Measurements from ENCODE around the gene MAP4K4. TPM values are rescaled to one million over a fixed set of nuclear protein-coding genes. Genes with fewer than 3 reads are reported as not detected.
A peak's percentile ranks its signal among the peaks of the same experiment; 100 is the strongest.

Gene MAP4K4
- total and polyA plus RNA-seq, 2 of the 13 experiments (the other 11 are each of a cell fraction or from before 2014, with no cell fraction given): 105 to 264 TPM

DNA sequence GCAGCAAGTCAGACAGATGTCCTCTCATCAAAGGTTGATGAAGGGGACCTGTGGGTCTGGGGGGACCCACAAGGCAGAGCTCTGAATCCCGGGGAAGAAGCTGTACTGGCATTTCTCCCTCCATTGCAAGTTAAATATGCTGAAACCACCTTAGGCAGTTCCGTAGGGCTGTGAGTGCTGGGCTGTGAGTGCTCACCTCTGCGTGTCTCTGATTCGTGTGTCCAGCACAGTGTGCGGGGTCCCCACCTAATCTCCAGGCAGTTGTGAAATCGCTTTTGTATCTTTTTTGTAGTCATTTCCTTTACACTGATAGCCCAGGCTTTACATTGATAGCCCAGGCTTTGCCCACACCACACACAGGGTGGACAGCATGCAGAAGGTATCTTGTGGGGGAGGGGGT is 80.6 kb downstream of the MAP4K4 start:
- intact Hi-C loops (cut with micrococcal nuclease; ENCODE audit: unreplicated experiment): no loop called here
- TF ChIP-seq ZNF768 (CRISPR knock-in tag; IDR thresholded peaks at IDR 0.05) (peak; percentile 94), AGO2 (optimal IDR thresholded peaks at IDR 0.05; ENCODE audit: low read depth, low read length) (peak; percentile 21)
- TF ChIP-seq, protein P1, sequence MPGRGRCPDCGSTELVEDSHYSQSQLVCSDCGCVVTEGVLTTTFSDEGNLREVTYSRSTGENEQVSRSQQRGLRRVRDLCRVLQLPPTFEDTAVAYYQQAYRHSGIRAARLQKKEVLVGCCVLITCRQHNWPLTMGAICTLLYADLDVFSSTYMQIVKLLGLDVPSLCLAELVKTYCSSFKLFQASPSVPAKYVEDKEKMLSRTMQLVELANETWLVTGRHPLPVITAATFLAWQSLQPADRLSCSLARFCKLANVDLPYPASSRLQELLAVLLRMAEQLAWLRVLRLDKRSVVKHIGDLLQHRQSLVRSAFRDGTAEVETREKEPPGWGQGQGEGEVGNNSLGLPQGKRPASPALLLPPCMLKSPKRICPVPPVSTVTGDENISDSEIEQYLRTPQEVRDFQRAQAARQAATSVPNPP (CRISPR knock-in tag; IDR thresholded peaks at IDR 0.05): no peak
- TF ChIP-seq, protein P2, sequence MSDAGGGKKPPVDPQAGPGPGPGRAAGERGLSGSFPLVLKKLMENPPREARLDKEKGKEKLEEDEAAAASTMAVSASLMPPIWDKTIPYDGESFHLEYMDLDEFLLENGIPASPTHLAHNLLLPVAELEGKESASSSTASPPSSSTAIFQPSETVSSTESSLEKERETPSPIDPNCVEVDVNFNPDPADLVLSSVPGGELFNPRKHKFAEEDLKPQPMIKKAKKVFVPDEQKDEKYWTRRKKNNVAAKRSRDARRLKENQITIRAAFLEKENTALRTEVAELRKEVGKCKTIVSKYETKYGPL (CRISPR knock-in tag; IDR thresholded peaks at IDR 0.05): no peak
- Histone ChIP-seq H2AFZ (ENCODE audit: low read length) (no peak overlapping the region), H3K9ac (ENCODE audit: insufficient read depth, low read depth, low read length) (no peak overlapping the region), H3K4me1 (ENCODE audit: insufficient read depth, low read length) (peaks cover 98% of the 10 kb centered on the region), H3K27ac (ENCODE audit: extremely low read length, insufficient read depth, low read length) (no peak overlapping the region), H3K79me2 (ENCODE audit: insufficient read depth, low read length) (peaks cover 100% of the 10 kb centered on the region), H4K20me1 (ENCODE audit: insufficient read depth, low read length) (peaks cover 87% of the 10 kb centered on the region), H3K4me3 (replicated peaks in 1 of 3; ENCODE audit: insufficient read depth in 1 of 3, low read depth in 2 of 3, low read length in 3 of 3) (no peak overlapping the region), H3K4me2 (ENCODE audit: low read depth, low read length) (no peak overlapping the region), H3K27me3 (ENCODE audit: control insufficient read depth in 1 of 2, insufficient read depth in 2 of 2, low read length in 2 of 2) (no peaks in the 10 kb centered on the region), H3K9me3 (ENCODE audit: low read length) (no peaks in the 10 kb centered on the region), H3K36me3 (replicated peaks in 1 of 2; ENCODE audit: control insufficient read depth in 1 of 2, insufficient read depth in 2 of 2, low read length in 2 of 2) (peaks cover 2 to 12% of the 10 kb centered on the region in 2 experiments; a peak in 3 of 5 replicates)
- FAIRE-seq (no peak), DNase-seq (ENCODE audit: low spot score) (no peak), ATAC-seq (no peak; the same call in 2 of the 3 replicates)
- WGBS (ENCODE audit: low lambda C conversion rate): 93% methylated on average over 6 of the region's 6 CpGs
- BruUV-seq (replicated peaks): no TSS peak
- CTCF ChIA-PET (ENCODE audit: low intra/inter-chr PET ratio, low total read pairs): no interaction called here
- POLR2A ChIA-PET: interaction anchor here (1.6 kb wide), 1 partner anchor 11 kb away, joined by 4 read pairs; no protein-coding TSS in a partner anchor
- in situ Hi-C loops (cut with HindIII; ENCODE audit: extremely low pct_ligation_motif_present, low pct_unique_long_range_greater_than_20kb): no loop called here

- H3K4me1 ChIP-seq (ENCODE audit: insufficient read depth, low read length): peaks cover 96% of the 10 kb centered on the region
- BruUV-seq (replicated peaks): no TSS peak
- H3K36me3 ChIP-seq (replicated peaks in 1 of 2; ENCODE audit: control insufficient read depth in 1 of 2, insufficient read depth in 2 of 2, low read length in 2 of 2): peaks cover 6 to 18% of the 10 kb centered on the region in 2 experiments; a peak in 4 of 5 replicates
- peaks cover 90% of the 10 kb centered on the region for H4K20me1 ChIP-seq (ENCODE audit: insufficient read depth, low read length)
- DNase-seq (ENCODE audit: low spot score): no peak
- H3K4me3 ChIP-seq (replicated peaks in 1 of 3; ENCODE audit: insufficient read depth in 1 of 3, low read depth in 2 of 3, low read length in 3 of 3): no peak overlapping the region
- no peak for FAIRE-seq
- POLR2A ChIA-PET: interaction anchor here (1.6 kb wide), 1 partner anchor 12 kb away, joined by 4 read pairs; no protein-coding TSS in a partner anchor
- no peaks in the 10 kb centered on the region for H3K27me3 ChIP-seq (ENCODE audit: control insufficient read depth in 1 of 2, insufficient read depth in 2 of 2, low read length in 2 of 2)
- ATAC-seq: no peak
- no peak overlapping the region for H3K27ac ChIP-seq (ENCODE audit: extremely low read length, insufficient read depth, low read length)
- in situ Hi-C loops (cut with HindIII; ENCODE audit: extremely low pct_ligation_motif_present, low pct_unique_long_range_greater_than_20kb) (no loop called here), intact Hi-C loops (cut with micrococcal nuclease; ENCODE audit: unreplicated experiment) (no loop called here)
- CTCF ChIA-PET (ENCODE audit: low intra/inter-chr PET ratio, low total read pairs): no interaction called here
- peaks cover 100% of the 10 kb centered on the region for H3K79me2 ChIP-seq (ENCODE audit: insufficient read depth, low read length)
- H2AFZ ChIP-seq (ENCODE audit: low read length): no peak overlapping the region
- no peak overlapping the region for H3K4me2 ChIP-seq (ENCODE audit: low read depth, low read length)
- H3K9ac ChIP-seq (ENCODE audit: insufficient read depth, low read depth, low read length): no peak overlapping the region
- no peaks in the 10 kb centered on the region for H3K9me3 ChIP-seq (ENCODE audit: low read length)
- 100% methylated on average over 1 of the region's 1 CpG for WGBS (ENCODE audit: low lambda C conversion rate)
- TF ChIP-seq CREB1 (IDR thresholded peaks at IDR 0.05): no peak
- no peak for TF ChIP-seq CREB1 (CRISPR knock-in tag; IDR thresholded peaks at IDR 0.05)
- TF ChIP-seq, protein P3, sequence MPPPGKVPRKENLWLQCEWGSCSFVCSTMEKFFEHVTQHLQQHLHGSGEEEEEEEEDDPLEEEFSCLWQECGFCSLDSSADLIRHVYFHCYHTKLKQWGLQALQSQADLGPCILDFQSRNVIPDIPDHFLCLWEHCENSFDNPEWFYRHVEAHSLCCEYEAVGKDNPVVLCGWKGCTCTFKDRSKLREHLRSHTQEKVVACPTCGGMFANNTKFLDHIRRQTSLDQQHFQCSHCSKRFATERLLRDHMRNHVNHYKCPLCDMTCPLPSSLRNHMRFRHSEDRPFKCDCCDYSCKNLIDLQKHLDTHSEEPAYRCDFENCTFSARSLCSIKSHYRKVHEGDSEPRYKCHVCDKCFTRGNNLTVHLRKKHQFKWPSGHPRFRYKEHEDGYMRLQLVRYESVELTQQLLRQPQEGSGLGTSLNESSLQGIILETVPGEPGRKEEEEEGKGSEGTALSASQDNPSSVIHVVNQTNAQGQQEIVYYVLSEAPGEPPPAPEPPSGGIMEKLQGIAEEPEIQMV (CRISPR knock-in tag; IDR thresholded peaks at IDR 0.05; ENCODE audit: low read depth): no peak
- no peak for TF ChIP-seq ZNF460 (CRISPR knock-in tag; IDR thresholded peaks at IDR 0.05; ENCODE audit: borderline replicate concordance)
- no peak for TF ChIP-seq PAX8 (CRISPR knock-in tag; IDR thresholded peaks at IDR 0.05; ENCODE audit: borderline replicate concordance)
- no peak for TF ChIP-seq STAT6 (CRISPR knock-in tag; IDR thresholded peaks at IDR 0.05; ENCODE audit: borderline replicate concordance)
- TF ChIP-seq KDM2A (CRISPR knock-in tag; IDR thresholded peaks at IDR 0.05; ENCODE audit: borderline replicate concordance, low read depth): no peak
- no peak for TF ChIP-seq PRPF4 (IDR thresholded peaks at IDR 0.05; ENCODE audit: low read depth, low read length, poor library complexity, severe bottlenecking)
- no peak for TF ChIP-seq SSRP1 (CRISPR knock-in tag; IDR thresholded peaks at IDR 0.05)
These were observed 81.7 kb downstream of the MAP4K4 start for GRCh38 chr2:101779190-101779589.
